Epithelial cell of prostate (primary cell): Measurements from ENCODE around the gene DYNLRB2.
A peak's percentile ranks its signal among the peaks of the same experiment; 100 is the strongest.

ENCODE experiments used
- DNase-seq: peaks from one replicate; pipeline ENCODE4 v3.0.0-alpha.2; 2011; ENCODE audit warnings: low read depth, low spot score
- H3K27ac ChIP-seq: fragments of 450-650 bp; 2 replicates; pipeline ENCODE4 v1.5.1; 2017; ENCODE audit warnings: mild to moderate bottlenecking

The DYNLRB2 gene

DNA sequence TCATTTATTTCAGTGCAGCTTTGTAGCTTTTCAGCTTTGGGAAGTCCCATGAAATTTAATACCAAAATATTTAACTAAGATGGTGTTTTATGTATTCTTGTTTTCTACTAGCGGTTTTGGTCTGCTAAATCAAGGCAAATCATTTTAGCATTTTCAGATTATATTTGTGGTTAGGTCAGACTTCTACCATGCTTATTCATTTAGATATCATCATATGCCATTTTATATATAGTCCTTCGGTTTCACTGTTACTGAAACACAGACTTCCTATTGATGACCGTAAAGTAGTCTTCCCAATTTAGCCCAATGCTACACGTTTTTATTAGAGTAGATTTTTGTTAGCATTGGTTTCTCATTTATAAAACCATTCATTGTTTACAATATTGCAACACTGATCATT lies 5.5 kb downstream of the DYNLRB2 start:
- DNase-seq: no peak
- no peak overlapping the region for H3K27ac ChIP-seq

DNA sequence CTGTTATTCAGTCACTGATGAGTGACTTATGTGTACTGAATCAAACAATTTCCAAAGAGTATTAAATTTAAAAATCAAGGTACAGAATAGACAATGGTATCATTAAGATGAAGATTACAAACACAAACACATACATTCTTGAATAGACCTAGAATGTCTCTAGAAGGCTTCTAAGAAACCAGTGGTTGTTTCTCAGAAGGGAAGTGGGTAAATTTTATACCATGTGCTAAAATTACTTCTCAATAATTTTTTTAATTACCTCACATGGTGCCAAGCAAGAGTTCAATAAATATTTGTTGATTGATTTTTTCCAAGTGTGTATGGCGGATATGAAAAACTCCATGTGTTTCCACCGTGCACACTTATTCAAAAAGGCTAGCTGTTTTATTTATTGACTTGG lies 6.4 kb downstream of the DYNLRB2 start:
- DNase-seq: no peak

DNA sequence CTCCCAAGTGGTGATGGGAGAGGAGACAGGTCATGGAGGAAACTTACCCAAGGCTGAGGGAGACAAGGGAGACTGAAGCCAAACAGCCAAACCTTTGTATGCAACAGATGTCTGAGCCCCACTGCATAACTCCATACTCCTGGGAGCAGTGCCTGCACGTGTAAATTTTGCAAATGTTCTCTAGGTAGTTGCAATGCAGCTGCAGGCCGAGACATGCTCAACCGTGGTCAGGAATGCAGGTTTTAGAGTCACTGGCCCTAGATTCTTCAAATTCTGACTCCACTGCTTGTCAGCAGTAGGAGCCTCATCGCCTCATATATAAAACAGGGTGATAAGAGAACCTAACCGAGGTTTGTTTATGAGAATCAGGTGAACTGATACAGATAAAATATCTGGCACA lies 11.5 kb downstream of the DYNLRB2 start:
- DNase-seq: no peak
- H3K27ac ChIP-seq: peak overlapping the region; percentile 63

More for the DNA sequence above, 6.4 kb downstream of the DYNLRB2 start:
- H3K27ac ChIP-seq: no peak overlapping the region

- DNase-seq: no peak
- no peak overlapping the region for H3K27ac ChIP-seq
These were observed 13.2 kb downstream of the DYNLRB2 start for GRCh38 chr16:80554033-80554432.

- DNase-seq: no peak
- no peak overlapping the region for H3K27ac ChIP-seq
These were observed 15.7 kb downstream of the DYNLRB2 start for GRCh38 chr16:80556481-80556880.

- no peak overlapping the region for H3K27ac ChIP-seq
These were observed 16.2 kb downstream of the DYNLRB2 start for GRCh38 chr16:80557037-80557436.

DNA sequence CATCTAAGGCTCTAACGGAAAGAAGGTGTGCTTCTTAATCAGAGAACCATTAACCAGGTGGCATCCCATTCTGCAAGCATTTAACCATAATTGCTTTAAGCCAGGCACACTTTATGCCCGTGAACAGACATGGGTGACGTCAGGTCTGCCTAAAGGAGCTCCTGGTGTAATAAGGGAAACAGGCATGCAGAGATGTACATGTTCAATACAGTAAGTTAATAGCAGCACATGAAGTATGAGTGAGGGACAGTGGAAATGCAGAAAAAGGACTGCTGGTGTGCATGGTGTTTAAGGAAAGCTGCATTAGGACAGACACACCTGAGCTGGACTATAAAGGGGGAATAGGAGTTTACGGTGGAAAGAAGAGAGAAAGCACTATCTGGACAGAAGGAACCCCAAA lies 18.6 kb downstream of the DYNLRB2 start:
- DNase-seq: no peak
- no peak overlapping the region for H3K27ac ChIP-seq

More at GRCh38 chr16:80557037-80557436, 16.2 kb downstream of the DYNLRB2 start:
- DNase-seq: no peak

GRCh38 chr16:80563066-80563465 lies 22.3 kb downstream of the DYNLRB2 start:
- no peak for DNase-seq
- H3K27ac ChIP-seq: no peak overlapping the region

- no peak for DNase-seq
- no peak overlapping the region for H3K27ac ChIP-seq
These were observed 23.6 kb downstream of the DYNLRB2 start for GRCh38 chr16:80564394-80564793.

GRCh38 chr16:80569440-80570105 lies 28.8 kb downstream of the DYNLRB2 start:
- no peak overlapping the region for H3K27ac ChIP-seq
- peak; percentile 31 for DNase-seq

GRCh38 chr16:80570106-80570478 lies 29.3 kb downstream of the DYNLRB2 start:
- H3K27ac ChIP-seq: no peak overlapping the region
- no peak for DNase-seq

DNA sequence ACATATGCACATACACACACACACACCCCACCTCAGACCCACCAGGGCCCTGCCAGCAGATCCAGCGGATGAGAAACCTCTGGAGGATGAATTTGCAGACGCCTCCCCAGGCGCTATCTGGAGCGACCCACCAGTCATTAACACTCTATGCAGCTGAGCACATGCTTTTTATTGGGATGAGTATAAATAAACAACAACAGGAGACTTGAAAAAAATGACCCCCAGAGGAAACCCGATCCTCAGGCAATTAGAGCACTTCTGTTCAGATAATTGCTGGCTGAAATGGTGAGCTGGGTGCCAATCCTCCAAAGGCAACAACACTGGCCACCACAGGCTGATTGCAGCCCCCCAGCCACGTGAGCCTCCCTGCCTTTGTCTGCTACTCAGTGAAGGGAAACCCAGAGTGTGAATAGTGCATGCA lies 32.9 kb downstream of the DYNLRB2 start:
- no peak for DNase-seq
- no peak overlapping the region for H3K27ac ChIP-seq

DNA sequence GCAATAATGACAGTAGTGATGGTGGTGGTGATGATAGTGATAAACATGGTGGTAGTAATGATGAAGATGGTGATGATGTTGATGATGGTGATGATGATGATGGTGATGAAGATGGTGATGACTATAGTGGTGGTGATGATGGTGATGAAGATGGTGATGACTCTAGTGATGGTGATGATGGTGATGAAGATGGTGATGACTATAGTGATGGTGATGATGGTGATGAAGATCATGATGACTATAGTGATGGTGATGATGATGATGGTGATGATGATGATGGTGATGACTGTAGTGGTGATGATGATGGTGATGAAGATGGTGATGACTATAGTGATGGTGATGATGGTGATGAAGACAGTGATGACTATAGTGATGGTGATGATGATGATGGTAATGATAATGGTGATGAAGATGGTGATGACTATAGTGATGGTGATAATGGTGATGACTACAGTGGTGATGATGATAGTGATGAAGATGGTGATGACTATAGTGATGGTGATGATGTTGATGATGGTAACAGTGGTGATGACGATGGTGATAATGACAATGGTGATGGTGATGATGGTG lies 35.6 kb downstream of the DYNLRB2 start:
- DNase-seq: no peak
- no peak overlapping the region for H3K27ac ChIP-seq

- no peak overlapping the region for H3K27ac ChIP-seq
- no peak for DNase-seq
These were observed 36.9 kb downstream of the DYNLRB2 start for GRCh38 chr16:80577485-80578280.

DNA sequence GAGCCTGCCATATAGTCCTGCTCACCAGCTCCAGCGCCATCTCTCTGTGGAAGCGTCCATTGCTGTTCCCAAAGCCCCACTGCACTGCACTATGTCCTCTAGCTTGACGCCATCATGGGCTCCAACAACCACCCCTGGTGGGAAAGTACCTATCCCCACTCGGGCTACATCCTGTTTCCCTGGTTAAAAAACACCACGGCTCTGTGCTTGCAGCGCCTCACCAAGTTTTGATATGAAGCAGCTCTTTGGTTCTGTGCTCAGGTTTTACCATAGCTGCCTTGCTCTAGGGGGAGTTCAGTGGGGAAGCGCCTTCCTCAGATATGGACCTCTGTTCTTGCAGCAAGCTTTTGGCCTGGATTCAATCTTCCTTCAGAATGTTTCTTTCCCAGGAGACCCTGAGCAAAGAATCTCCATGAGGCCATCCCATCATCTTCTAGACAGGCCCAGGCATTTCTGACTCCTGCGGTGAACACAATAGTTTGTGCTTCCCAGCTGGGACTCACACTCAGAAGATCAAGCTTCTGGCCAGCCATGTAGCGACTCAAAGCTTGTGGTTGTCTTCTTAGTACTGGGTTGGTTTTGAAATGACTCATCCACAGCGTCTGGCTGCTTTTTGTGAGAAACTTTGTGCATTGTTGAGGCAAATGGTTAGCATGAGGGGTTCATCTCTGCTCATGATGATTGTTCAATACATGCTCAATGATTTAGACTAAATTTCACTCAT lies 39.5 kb downstream of the DYNLRB2 start:
- DNase-seq: no peak
- no peak overlapping the region for H3K27ac ChIP-seq

DNA sequence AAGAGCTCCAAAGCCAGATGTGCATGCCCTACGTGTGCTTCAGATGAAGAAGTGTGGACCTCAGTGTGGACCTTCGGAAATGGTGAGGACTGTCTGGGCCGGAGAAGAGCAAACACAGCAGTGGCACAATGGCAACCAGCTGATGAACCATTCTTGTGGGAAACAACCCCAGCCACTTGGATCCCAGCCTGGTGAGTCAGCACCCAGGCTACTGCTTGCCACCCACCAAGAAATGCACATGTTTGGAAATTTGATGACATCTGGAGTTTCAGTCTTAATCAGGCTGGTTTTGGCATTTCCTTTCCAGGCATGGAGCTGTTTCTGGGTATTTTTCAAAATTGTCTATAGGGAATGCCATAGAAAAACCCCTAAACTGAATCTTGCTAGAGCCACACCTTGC lies 42.7 kb downstream of the DYNLRB2 start:
- no peak overlapping the region for H3K27ac ChIP-seq
- DNase-seq: no peak

GRCh38 chr16:80585764-80586163 lies 45.0 kb downstream of the DYNLRB2 start:
- no peak overlapping the region for H3K27ac ChIP-seq
- DNase-seq: no peak

DNA sequence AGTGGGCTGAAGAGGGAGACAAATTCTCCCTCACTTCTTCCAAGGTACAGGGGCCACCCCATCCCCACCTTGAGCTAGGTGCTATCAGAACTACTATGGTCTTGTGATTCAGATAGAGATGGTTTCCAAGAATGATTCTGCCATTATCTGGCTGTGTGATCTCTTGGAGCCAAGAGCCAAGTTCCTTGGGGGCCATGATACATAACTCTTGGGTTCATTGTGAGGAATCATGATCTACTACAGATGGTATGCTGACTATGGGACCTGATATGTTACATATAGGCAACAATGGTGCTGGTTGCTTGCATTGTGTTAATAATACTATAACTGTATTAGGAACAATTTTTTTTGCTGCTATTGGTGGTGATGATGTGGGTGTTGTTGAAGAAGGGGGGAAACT lies 45.7 kb downstream of the DYNLRB2 start:
- no peak for DNase-seq

DNA sequence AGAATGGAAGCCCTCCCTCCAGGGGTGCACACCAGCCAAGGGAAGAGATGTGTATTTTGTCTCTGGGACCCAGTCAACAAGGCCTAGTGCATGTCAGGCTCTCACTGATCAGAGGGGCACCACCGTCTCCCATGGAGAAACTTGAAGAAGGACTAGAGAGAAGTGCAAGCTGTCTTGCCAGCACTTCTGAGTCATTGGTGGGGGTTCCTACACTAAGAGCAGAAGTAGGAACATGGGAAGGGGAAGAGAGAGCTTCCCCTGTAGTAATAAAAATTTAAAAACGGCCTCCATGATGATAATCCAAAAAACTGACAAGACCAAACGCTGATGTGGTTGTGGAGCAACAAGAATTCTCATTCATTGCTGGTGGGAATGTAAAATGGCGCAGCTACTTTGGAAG lies 46.3 kb downstream of the DYNLRB2 start:
- no peak for DNase-seq
- H3K27ac ChIP-seq: no peak overlapping the region

More for the DNA sequence above, 45.7 kb downstream of the DYNLRB2 start:
- no peak overlapping the region for H3K27ac ChIP-seq

DNA sequence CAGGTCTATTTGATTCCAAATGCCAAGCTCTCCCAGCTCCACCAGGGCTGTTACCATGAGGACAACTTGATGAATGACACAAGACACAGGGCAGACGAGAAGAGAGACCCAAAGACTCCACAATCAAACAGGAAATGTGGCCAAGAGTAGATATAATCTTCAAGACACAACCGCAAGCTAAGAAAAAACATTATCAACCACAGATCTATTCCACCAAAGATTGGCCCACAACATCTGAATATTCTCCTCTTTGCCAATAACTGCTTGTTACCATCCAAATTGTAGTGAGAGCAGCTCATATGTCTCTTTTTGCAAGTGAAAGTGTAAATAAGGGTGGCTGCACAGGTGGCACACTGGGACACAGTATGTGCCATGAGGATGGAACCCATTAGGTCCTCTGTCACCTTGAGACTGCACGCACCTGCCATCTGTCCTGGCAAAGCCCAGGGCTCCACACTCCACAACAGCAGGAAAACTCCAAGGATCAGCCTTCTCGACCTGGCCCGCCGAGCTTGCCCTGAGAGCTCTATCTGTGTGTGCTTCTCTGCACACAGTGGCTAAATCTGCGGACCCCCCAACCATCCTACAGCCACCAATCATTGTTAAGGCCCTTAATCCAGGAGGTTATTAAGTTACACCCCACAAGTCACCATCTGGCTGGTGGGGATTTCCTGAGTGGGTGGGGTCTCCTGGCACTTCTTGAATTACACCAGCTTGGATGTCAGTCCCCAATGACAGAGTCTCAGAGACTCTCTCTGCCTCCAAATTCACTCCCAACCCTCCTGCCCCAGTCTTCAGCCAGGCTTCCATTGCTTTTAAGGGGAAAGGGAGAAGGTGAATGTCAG lies 50.5 kb downstream of the DYNLRB2 start:
- DNase-seq: no peak
- no peak overlapping the region for H3K27ac ChIP-seq
